GM21576 (cell line): ENCODE measurements around the gene CECR2.

ENCODE experiments used
- ATAC-seq: cut with Tn5 transposase; IDR thresholded peaks from one replicate; pipeline ENCODE4 v1.9.1; 2021; ENCODE audit warnings: mild to moderate bottlenecking, moderate library complexity; ENCODE audit not compliant: unreplicated experiment

Gene CECR2

DNA sequence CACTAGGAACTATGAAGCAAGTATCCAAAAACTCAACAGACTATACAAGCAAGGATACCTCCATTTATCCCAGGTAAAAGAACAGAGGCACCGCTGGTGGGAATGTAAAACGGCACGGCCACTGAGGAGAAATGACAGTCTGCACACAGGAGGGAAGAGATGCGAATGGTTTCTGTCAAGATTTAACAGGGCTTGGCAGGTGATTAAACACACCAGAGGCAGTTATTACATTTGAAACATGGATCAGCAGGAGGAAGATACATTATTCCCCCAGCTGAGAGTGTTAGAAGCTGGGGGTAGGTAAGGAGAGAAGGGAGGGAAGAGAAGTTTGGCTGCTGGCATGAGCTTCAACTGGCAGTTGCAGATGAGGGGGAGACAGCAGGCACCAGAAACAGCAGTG is 229.1 kb downstream of the CECR2 start:
- no peak for ATAC-seq

DNA sequence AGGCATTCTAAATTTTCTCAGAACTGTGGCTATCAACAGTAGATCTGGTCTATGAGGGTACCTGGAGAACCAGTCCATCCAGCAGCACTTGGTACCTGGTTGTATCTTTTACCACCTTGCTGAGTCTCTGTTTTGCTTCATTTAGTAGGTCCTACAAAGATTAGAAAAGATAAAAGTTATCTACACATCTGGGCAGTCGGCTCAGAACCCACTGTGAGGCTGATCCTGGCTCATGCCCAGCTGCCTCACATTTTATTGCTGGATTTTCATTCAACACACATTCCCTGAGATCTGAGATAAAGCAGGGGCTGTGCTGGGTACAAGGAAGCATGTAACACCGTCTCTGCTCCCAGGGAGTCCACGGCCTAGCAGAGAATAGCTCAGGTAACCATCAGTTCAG is 231.8 kb downstream of the CECR2 start:
- no peak for ATAC-seq

DNA sequence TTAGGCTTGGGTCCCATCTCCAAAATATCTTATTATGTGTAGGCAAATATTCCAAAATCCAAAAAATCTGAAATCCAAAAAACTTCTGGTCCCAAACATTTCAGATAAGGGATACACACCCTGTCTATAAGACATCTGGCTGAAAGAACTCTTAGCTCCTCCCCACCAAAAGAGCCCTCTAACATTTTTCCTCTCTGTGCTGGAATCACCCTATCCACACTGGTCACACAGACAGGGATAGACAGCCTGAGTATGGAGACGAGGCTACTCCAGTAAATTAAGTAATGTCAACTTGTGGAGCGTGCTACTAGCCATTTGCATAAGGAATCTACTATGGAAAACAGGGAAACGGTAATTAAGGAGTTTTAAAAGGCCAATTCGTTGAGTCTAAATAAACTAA is 234.4 kb downstream of the CECR2 start:
- ATAC-seq = no peak

DNA sequence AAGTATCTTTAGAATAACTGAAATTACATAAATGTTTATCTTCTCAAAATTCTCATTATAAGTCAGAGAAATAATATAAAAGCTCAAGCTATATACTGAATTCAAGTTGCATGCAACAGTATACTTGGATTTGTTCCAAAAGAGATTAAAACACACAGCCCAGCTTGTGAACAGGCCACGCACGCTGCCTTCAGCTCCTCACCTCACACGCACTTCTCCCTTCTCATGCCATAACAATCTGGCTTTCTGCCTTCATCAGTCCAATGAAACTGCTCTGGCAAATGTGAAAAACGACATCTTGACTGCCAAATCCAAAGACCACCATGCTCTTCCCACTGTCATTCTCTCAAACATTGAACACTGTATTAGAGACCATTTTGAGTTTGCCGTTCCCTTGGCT is 237.2 kb downstream of the CECR2 start:
- no peak for ATAC-seq
